Activated CD8-positive, alpha-beta memory T cell treated with anti-CD3 and anti-CD28 coated beads, Interleukin-2, amount 50 U/mL, for 4 hours (primary cell): Measurements from ENCODE around the gene COPRS.

Source experiments
- DNase-seq: peaks from one replicate; pipeline ENCODE4 v3.0.0-alpha.2; 2020

The COPRS gene, protein sequence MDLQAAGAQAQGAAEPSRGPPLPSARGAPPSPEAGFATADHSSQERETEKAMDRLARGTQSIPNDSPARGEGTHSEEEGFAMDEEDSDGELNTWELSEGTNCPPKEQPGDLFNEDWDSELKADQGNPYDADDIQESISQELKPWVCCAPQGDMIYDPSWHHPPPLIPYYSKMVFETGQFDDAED

DNA sequence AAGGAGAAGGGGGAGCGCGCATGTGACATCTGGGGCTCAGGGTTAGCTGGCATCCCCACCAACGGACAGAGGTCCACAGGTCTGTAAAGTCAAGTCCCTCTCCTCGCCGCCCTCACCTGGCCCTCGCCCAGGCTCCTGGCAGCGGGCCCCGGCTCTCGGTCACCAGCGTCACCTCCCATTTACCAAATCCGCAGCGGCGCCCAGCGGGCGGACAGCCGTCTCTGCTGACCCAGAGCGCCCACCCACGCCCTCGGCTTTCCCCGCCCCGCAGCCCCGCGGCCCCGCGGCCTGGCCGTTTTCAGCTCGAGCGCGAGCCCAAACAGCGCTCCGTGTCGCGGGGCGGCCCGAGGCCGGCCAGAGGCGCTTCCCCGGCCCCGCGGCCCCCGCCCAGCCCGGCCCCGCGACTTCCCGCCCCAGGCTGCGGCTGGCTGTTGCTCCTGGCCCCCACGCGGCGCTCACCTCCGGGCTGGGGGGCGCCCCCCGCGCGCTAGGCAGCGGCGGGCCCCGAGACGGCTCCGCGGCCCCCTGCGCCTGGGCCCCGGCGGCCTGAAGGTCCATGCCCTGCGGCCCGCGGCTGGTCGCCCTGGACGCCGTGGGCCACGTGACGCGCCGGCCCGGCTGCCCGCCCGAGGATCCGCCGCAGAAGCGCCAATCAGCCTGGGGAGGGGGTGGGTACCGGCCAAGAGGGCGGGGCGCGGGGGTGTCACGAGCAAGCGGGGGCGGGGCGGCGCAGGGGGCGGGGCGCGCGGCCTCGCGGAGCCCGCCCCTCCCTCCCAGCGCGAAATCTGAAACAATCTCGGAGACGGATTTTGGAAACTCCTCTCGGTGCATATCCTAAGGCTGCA is at the start of gene COPRS:
TSS of gene COPRS (minus strand) at position 603 of the 845 bp plus-strand sequence. CDS start at position 558, 45 bp downstream.
- peak; percentile 81 for DNase-seq

DNA sequence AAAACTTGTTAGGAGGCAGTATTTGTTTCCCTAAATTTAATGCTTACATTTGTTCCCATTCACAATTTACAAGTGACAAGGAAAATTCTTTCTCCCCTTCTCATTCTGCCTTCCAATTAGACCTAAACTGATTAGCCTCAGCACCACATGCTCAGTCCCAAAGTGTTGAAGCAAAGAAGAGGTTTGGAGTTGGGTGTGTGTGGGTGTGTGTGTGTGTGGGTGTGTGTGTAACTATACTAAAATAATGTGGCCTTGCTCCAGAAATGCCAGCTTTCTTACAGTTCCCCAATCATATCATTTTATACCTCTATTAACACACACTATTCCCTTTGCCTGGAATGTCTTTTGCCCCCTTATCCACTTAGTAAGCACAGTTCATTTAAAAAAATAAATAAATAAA is 49.3 kb upstream of the COPRS start:
- no peak for DNase-seq

DNA sequence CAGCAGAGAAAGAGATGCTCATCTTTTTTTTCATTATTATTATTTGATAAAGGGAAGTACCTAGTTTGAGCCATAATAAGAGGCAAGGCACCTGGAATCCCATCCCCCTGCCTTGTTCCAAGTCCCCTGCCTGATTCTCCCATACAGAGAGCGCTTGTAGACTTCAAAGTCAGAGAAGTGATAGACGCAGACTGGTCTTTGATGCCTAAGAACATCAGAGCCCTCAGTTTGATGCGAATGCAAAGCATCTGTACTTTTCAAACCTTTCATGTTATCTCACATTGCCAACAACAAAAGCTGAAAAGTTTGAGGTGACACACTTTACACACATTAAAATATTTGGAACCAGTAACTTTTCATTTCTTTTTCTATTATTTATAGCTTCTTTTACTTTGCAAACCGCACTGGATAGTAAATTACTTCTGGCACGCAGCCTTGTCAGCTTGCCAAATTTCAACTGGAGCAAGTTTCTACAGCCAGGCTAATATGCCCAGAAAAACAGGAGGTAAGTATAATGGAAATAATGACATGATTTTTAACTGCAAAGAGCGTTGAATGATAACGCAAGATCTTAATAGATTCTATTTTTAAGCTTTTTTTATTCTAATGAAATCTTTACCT is 48.4 kb upstream of the COPRS start:
- DNase-seq = no peak

DNA sequence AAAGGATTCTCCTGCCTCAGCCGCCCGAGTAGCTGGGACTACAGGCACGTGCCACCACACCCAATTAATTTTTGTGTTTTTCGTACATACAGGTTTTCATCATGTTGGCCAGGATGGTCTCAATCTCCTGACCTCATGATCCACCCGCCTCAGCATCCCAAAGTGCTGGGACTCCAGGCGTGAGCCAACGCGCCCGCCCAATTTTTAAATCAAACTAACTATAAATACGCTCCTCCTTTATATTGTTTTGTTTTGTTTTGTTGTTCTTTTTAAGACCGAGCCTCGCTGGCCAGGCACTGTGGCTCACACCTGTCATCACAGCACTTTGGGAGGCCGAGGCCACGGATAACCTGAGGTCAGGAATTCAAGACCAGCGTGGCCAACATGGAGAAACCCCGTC is 44.4 kb upstream of the COPRS start:
- DNase-seq = no peak

DNA sequence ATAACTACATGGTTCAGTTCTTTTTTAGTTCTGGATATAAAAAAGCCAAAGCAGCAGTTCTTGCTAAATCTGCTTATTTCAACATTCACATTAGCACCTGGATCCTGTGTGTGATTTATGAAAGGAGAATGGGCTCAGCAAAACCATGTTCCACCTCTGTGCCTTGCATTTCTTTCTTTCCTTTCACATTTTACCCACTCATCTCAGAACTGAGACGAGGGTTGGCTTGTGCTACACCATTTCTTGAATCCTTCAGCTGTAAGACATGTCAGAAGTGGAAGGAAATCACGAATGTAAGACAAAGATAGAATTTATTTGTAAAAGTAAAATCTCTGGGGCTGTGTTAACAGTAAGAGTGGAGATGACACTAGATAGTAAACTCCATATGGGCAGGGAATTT is 43.6 kb upstream of the COPRS start:
- no peak for DNase-seq

DNA sequence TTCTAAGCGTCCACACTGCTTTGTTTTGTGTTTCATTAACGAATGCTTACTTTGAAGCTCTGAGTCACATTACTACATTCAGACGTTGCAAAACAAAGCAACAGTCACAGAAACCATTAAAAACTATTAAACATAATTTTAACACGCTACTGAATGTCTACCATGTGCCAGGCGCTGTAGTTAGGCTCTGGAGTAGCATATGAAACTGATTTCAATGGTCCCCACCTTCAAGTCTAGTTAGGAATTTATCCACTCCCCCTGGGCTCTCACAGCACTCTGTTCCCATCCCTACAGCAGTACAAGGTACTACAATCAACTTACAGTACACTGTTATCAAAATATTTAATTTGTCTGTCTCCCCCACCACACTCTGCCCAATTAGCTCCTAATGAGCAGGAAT is 41.8 kb upstream of the COPRS start:
- no peak for DNase-seq

DNA sequence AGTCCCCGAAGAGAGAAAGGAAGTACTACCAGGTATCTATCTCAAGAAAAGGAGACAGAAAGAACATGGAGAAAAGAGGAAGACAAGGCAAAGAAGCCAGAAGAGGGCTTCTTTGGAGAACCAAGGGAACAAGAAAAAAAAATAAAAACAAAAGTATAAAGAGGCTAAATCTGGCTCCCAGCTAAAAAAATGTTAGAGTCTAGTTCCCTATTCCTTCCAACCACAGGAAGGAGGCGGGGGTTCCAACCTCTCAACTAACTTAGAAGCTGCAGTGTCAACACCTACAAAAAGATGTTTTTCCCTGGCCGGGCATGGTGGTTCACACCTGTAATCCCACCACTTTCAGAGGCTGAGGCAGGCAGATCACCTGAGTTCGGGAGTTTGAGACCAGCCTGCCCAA is 29.1 kb upstream of the COPRS start:
- DNase-seq = no peak

DNA sequence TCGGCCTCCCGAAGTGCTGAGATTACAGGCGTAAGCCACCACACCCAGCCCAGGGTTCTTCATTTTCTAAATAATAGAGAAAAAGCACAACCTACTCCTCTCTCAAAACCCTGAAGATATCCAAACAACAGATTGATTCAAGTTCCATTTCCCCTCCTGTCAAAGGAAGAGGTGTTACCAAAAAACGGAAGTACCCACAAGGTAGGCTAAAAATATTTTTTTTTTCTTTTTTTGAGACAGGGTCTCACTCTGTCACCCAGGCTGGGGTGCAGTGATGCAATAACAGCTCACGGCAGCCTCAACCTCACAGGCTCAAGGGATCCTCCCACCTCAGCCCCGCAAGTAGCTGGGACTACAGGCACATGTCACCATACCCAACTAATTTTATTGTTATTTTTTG is 23.5 kb upstream of the COPRS start:
- DNase-seq = no peak

DNA sequence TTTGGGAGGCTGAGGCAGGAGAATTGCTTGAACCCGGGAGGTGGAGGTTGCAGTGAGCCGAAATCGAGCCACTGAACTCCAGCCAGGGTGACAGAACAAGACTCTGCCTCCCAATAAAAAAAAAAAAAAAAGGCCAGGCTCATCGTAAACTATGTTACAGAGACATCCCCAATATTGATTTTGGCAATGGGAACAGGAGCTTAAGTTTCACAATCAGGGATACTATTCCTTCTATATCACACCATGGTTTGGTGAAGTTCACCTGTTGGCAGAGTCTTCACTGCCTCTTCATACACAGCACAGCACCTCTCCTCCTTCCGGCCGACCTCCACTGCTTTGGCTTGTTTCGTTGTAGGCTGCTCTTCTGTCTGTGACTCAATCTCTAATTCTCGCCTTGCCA is 21.3 kb upstream of the COPRS start:
- no peak for DNase-seq

DNA sequence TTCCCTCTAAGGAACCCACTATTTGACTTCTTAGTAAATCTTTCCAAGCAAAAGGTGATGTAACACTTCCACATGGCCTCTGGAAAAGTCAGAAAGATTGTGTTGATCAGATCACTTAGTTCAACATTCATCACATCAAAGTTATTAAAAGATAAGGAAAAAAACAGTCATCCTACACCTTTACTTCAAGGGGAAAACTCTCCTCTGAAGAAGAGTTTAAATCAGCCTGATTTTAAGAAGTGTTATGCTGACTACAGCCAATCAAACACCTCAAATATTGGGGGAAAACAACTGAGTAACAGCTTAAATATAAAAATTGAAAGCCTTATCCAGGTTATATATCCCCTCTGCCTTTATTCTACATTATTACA is 19.6 kb upstream of the COPRS start:
- DNase-seq = no peak

DNA sequence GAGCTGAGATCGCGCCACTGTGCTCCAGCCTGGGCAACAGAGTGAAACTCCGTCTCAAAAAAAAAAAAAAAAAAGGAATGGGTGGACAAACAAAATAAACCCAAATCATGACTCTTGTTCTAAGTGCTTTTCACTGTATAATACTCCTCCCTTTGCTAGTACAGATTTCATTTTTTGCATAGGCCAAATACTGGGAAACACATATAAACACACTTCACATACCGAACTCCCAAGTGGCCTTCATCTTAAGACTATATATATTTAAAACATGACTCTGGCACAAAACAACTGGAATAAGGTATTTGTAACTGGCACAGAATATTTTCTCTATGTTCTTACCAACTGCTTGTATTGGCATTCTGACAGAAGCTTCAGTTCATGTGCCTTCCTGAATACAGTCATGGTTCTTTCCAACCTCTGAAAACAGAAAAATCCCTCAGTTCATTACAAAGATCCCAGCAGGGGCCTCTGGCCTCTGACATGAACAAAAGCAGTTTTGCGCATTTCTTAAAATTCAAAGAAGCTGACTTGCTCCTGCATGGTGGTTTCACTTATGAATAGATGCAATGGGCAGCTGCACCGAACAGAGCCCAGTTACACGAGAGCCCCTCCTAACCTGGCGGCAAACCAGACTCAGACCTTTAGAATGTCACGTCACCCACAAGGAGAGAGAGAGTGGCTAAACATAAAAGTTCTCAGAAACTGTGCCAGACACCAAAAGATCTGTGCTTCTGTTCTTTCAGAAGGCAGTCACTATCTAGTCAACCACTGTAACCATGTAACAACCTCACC is 19.1 kb upstream of the COPRS start:
- DNase-seq = peak; percentile 21

DNA sequence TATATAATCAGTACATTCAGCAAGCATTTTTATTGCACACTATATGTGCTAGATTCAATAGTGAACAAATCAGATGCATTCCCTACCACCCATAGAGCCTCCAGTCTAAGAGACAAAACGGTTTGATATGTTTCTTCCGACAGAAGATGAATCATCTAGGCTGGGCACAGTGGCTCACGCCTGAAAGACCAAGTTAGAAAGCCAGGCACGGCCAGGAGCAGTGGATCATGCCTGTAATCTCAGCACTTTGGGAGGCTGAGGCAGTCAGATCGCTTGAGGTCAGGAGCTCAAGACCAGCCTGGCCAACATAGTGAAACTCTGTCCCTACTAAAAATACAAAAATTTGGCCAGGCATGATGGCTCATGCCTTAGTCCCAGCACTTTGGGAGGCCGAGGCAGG is 18.3 kb upstream of the COPRS start:
- DNase-seq = no peak

DNA sequence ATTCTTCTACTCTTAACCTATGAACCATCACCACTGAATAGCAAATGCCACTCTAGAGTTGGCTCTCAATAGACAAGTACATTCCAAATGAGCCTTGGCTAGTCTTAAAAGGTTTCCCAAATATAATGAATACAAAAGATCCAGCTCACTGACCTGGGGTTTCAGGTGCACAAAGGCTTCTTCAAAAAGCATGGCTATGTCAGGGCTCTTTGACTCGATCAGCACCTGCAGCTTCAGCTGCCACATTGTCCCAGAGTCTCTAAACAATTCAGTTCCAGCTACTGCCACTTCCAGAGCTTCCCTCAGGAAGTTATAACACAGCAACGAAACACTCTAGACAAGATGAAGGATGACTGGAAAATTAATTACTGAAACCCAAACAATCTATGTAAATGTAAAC is 16.0 kb upstream of the COPRS start:
- DNase-seq = no peak

DNA sequence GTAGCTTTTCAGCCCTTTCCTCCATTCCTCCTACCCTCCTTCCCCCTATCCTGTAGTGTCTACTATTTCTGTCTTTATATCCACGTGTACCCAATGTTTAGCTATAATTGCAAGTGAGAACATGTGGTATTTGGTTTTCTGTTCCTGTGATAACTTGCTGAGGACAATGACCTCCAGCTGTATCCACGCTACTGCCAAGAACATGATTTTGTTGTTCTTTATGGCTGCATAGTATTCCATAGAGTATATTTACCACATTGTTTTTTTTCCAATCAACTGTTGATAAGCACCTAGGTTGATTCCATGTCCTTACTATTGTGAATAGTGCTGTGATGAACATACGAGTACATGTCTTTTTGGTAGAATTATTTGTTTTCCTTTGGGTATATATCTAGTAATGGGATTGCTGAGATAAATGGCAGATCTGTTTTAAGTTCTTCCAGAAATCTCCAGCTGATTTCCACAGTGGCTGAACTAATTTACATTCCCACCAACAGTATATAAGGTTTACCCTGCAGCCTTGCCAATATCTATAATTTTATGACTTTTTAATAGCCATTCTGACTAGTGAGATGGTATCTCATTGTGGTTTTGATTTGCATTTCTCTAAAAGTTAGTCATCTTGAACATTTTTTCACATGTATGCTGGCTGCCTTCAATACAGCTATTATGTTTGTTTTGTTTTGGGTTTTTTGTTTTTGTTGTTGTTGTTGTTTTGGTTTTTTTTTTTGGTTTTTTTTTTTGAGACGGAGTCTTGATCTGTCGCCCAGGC is 10.9 kb upstream of the COPRS start:
- DNase-seq = no peak

DNA sequence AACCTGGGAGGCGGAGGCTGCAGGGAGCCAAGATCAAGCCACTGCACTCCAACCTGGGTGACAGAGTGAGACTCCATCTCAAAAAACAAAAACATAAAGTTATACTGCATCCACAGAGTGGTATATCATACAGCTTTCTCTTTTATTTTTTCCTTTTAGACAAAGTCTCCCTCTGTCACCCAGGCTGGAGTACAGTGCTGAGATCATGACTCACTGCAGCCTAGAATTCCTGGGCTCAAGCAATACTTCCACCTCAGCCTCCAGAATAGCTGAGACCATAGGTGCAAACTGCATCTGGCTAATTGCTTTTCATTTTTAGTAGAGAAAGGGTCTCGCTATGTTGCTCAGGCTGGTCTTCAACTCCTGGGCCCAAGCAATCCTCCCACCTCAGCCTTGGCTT is 10.0 kb upstream of the COPRS start:
- no peak for DNase-seq

DNA sequence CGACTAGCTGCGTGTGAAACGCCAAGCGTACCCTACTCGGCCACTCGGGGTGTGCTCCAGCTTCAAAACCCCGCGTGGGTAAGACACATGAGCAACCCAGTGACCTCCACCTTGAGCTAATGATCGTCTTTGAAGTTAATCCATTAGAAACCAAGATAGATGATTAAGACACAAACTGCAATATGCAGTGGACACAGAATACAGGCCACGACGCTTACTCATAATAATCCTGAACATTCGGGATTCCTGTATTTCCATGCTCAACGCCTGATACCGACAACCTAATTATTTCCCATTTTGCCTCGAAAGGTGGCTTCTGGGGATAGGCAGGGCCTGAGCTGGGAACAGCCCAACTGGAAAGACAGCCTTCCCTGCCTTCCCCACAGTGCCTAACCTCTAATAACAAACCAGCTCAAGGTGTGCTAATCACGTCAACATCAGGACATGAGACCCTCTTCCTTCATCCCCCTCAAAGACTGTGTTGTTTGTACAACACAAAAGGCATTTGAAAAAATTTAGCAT is 504 bp upstream of the COPRS start:
- DNase-seq = no peak

DNA sequence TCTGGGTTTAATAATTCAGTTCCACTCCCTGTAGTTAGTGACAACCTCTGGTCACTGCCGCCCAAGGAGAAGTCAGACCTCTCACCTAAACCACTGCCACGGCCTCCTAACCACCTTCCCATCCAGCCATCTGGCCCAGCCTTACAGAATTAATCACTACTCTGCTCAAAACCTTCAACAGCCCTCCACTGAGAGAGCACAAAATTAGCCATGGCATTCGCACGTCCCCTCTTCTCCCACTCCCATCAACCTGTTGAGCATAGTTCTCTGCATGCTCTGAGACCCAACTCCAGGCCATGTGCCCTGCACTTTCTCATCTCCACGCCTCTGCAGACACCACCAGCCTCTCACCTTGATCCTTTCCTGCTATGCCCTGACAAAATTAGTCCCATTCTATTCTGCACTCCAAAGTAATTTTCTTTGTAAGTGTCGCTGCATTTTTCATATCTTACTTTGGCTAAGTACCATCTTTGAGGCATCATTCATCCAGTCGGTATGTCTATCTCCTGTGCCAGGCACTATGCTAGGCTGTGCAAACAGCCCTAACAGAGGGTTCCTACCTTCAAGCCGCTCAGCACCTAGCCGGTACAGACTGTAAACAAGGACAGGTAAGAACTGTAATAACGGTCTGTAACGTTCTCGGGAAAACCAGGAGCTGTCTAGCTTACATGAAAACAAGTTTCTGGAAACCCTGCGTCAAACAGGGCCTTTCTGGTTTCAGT is 963 bp downstream of the COPRS start:
- DNase-seq = no peak

DNA sequence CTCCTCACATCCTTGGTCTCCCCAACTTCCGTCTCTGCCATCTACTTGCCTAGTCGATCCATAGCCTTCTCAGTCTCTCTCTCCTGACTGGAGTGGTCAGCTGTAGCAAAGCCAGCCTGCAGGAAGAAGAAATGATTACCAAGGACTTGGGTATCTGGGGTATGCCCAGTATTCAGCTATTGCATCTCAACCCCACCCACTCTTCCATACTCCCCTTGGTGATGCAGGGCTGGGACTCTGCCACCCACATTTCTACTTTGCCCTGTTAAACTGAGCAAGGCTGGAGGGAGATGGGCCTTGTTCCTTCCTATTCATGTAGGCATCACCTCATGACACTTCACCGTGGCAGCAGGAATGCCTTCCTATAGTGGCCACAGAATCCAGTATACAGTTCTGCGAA is 2.3 kb downstream of the COPRS start:
- no peak for DNase-seq

DNA sequence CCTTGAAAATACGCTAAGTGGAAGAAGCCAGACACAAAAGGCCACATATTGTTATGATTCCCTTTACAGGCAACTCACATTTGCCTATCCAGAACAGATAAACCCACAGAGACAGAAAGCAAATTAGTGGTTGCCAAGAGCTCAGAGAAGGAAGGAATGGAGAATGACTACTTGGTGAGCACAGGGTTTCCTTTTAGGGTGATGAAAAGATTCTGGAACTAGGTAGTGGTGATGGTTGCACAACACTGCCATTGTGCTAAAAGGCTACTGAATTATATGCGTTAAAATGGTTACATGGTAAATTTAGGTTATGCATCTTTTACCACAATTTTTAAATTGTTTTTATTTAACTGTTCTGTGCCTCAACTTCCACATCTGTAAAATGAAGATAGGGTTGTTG is 4.4 kb downstream of the COPRS start:
- no peak for DNase-seq

DNA sequence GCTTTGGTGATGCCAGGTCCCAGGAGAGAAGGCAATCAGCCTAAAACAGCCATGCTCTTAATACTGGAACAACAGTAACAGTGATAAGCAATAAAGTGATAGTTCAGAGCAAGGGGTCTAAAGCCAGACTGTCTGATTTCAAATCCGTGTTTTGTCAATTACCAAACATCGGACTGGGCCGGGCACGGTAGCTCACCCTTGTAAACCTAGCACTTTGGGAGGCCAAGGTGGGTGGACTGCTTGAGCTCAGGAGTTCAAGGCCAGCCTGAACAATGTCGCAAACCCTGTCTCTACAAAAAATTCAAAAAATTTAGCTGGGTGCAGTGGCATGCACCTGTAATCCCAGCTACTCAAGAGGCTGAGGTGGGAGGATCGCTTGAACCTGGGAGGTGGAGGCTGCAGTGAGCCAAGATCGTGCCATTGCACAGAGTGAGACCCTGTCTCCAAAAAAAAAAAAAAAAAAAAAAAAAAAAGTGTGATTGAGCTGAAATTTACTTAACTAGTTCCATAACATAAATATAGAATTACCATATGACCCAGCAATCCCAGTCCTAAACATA is 5.1 kb downstream of the COPRS start:
- no peak for DNase-seq

DNA sequence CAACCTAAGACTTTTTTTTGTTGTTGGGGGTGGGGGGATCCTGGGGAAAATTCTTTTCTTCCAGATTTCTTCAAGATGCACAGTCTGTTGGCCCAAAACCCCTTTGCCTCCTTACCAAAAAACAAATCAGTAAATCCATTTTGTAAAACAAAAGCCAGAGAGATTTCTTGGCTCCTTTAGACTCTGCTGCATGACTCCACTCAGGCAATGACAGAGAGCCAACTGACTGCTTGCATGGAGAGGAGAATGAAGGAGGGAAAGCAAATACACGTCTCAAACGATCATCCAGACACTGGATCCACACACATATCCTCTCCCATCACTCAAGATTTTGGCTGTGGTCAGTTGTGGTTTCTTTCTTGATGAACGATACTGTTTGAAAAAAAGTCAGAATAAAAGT is 13.8 kb downstream of the COPRS start:
- DNase-seq = no peak
